HG02938 (cell line): ENCODE data around the gene UBE2V1.
A peak's percentile ranks its signal among the peaks of the same experiment; 100 is the strongest.
"Not testable (repeated sequence)": the region's sequence is repeated elsewhere in the genome, so short reads cannot be mapped to it uniquely, and the experiment has no call there.

Source experiments
- ATAC-seq: cut with Tn5 transposase; IDR thresholded peaks from one replicate; pipeline ENCODE4 v1.9.1; 2021; ENCODE audit warnings: mild to moderate bottlenecking, moderate library complexity; ENCODE audit not compliant: unreplicated experiment

The UBE2V1 gene

GRCh38 chr20:50112512-50113419 is at the start of gene UBE2V1:
Gene UBE2V1, minus strand, starts transcription at chr20:50113150. Its CDS starts 22 bp downstream, at chr20:50113128.
- peak; percentile 36 for ATAC-seq

GRCh38 chr20:50161494-50161893 is 48.5 kb upstream of the UBE2V1 start:
- ATAC-seq: not testable (repeated sequence)

DNA sequence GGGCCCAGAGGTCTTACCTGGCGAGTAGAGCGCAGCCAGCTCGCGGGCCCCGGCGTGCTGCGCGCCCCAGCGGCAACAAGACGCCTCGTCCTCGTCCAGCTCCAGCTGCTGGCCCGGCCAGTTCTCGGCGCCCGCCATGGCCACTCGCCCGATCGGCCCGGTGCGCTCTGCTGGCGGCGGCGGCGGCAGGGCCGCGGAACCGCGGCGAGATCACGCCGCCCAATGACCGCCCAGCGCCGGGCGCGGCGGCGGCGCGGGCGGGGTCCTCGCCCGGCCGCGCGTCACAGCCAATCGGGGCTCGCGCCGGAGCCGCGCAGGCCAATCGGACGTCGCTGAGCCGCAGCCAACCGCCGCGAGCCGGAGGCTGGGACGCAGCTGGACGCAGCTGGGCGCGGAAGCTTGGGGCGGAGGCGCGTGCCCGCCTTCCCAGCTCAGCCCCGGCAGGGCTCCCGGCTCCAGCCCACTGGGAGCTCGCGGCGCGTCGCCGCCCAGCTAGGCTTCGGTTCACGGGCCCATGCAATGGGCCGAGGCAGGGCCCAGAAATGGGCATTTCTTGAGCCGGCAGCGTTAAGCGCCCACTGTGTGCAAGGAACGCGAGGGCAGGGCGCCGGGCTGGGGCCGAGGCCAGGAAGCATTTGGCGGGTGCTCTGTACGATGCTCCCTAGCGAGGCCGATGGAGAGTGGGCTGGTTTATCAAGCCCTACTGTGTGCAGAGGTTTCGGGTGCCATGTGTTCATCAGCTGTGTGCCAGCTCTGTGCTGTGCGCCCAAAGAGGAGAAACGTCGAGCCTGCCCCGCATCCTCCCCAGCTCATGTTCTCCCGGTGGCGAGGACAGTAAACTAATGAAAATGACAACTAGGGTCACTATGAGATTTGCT is 40.8 kb upstream of the UBE2V1 start, which contains the start of gene PEDS1:
Gene PEDS1 (minus strand): TSS at position 224 of the 878 bp plus-strand sequence. CDS start 86 bp downstream, at position 138.
- peak; percentile 72 for ATAC-seq

- peak; percentile 16 for ATAC-seq
Measured at GRCh38 chr20:50153153-50153499, 40.2 kb upstream of the UBE2V1 start.

DNA sequence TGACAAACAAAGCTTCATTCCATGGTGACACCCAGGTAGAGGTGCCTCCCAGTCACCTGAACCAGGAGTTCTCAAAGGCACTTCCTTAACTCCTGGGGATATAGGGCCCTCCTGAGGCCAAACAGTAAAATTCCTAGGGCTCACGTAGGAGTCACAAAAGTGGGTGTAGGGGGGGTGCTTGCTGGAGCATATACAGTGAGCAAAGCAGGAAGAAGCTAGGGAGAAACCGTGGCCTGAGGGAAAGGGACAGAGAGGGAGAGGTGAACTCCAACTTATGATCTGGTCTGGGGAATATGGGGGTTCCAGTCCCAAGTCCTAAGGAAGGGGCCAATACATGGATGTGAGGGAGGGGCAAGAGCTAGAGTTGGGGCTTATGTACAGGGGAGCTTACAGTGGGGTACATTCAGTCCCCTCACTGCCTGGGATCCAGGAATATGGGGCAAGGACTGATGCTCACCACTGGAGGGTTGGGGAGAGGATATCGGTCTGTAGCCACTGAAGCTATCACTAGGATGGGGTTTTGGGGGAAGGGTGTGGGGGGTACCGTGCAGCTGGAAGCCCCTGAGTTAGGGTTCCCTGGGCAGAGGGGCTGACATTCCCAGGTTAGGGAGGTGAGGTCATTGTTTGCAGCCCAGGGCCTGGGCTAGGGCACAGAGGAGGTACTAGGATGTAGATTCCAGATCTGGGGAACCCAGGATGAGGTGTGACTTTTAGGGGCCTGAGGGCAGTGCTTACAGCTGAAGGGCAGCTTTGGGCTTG is 39.6 kb upstream of the UBE2V1 start:
- ATAC-seq: no peak

- no peak for ATAC-seq
Measured at GRCh38 chr20:50151034-50151743, 38.2 kb upstream of the UBE2V1 start.

- no peak for ATAC-seq
Measured at GRCh38 chr20:50149481-50150254, 36.7 kb upstream of the UBE2V1 start.

DNA sequence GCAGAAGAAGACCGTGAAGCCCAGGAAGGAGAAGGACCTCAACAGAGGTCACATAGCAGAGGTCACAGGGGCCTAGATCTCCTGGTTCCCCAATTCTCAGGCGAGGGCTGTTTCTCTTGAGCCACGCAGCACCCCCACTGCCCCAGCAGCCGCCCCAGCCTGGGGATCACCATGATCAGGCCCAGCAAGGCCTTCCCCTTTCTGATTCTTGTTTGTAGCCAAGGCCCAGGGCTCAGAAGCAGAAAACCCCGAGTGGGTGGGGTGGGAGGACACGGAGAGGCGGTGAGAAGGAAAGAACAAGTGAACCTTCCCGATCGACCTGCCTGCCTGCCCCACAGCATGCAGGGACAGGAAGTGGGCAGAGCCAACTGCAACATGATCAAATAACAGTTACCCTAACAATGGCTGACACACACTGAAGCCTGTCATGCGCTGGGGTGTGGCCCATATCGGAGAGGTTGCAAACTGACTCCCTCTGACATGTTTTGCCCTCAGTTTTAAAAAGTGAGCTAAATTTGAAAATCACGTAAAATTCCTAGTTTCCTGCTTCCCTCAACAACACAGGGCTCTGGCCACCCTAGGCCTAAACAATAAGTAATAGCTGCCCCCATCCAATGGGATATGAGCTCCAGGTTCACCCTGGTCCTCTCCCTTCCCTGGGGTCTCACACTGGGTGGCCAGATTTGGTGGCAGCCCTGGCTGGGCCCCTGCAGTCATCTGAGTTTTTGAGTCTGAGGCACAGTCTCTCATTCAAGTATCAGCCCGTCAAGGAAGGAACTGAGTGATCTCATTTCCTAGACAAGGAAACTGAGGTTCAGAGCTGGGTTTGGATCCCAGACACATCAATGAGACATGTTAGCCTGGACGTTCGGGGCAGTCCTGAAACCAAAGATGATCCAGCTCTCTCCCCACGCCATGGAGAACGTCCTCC is 34.0 kb upstream of the UBE2V1 start:
- peak; percentile 59 for ATAC-seq

DNA sequence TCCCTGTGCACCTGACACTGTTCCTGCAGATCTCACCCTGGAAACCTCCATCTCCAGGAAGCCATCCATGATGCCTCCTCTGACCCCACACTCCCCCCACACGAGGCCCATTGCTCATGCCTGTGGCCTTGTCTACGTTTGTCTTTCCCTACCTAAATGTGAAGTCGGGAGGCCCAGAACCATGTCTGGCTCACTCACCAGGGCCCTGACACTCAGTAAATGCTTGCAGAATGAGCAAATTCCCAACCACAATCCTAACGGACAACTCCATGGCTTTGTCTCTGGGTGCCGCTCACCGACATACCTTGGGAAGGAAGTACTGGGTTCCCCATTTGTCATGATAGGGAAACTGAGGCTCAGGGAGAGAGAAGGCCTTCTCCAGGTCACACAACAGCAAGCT is 33.3 kb upstream of the UBE2V1 start:
- ATAC-seq: no peak

- no peak for ATAC-seq
Measured at GRCh38 chr20:50145566-50145965, 32.6 kb upstream of the UBE2V1 start.

- no peak for ATAC-seq
Measured at GRCh38 chr20:50144362-50144761, 31.4 kb upstream of the UBE2V1 start.

- ATAC-seq: no peak
Measured at GRCh38 chr20:50142812-50143211, 29.9 kb upstream of the UBE2V1 start.

DNA sequence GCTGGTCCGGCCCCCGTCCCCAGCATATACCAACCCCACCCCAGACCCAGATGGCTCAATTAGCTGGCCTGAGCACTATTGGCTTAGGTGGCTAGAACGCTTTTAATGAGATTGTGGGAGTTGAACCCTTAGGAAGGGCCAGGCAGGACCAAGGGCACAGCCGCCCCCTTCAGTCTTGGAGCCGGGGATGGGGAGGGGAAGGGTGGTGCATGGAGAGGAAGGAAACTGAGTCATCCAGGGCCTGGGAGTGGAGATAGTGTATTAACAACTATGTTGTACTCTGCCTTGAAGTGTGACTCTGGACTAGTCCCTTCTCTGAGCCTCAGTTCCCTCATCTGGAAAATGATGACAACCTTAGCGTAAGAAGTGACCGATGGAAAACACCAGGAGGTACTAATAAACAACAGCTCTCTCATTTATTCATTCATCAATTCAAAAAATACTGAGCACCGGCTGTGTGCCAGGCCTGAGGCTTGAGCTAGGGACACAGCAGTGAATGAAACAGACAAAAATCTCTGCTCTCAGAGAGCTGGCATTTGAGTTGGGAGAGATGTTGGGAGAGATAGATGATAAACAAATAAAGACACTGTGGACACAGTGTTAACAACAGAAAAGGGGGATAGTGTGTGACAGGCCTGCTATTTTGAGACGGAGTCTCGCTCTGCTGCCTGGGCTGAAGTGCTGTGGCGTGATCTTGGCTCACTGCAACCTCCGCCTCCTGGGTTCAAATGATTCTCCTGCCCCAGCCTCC is 29.0 kb upstream of the UBE2V1 start:
- ATAC-seq: no peak

DNA sequence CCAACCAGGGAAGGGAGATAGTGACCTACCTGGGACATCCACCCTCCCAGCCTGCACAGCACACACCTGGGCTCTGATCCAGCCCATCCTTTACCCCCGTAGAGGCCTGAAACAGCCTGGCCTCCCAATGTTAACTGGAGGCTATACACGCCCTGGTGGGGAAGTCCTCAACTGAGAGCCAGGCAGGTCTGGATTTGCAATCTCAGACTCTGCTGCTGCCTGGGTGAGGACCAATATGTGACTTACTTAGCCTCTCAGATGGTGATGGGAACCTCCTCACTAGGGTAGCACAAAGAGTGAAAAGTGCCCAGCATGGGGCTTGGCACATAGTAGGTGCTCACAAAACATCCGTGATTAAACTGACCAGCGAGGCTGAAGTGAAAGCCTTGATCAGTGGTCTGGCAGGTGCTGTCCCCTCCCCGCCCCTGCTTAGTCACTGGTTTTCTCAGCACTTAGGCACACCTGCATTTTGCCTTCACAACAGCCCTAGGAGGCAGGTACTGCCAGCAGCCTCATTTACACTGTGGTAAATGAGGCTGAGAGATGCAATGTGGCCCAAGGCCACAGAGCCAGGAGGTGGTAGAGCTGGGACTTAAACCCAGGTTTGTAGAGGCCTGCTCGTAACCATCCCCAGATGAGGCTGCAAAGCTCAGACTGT is 28.2 kb upstream of the UBE2V1 start:
- no peak for ATAC-seq

- no peak for ATAC-seq
Measured at GRCh38 chr20:50140339-50140859, 27.4 kb upstream of the UBE2V1 start.

DNA sequence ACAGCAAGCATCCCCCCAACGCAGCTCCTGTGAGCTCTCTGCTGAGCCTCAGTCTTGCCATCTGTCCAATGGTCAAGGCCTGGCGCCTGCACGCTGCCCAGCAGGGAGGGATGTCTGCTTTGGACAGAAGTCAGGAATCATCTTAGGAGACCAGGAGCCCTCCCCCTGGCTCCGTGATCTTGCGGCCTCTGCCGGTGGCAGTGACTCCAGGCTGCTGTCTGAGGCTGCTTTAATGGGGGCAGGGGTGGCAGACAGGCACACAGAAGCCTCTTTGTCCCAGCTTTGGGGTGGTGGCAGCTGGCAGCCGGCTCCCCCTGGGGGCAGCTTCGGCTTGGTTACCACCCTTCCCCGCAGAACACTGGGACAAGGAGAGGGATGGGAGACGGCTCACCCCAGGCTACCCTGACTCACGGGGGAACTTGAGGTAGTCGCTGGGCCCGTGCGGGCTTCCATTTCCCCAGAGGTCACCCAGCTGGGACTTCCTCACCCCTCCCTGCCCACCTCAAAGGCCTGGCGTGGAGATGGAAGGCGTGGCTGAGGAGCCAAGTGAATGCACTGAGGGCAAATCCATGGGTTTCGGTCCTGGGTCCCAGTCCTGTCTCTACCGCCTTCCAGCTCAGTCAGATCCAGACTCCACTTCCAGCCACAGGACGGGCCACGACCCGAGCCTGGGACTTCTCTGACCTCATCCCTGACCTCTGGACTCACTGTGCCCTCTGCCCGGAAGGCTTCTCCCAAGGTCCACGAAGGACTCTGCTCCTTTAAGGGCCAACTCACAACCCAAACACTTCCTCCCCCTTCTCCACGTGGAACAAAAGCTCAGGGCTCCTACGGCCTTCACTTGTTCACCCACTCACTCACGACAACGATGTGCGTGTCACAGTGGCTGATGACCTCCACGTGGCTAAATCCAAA is 25.8 kb upstream of the UBE2V1 start:
- ATAC-seq: no peak
